ENCODE measurements around the gene RASL10B.
"Not testable (repeated sequence)": the region's sequence is repeated elsewhere in the genome, so short reads cannot be mapped to it uniquely, and the experiment has no call there.

The RASL10B gene

GRCh38 chr17:35749560-35750412, 18.3 kb downstream of the RASL10B start:
- no peak for DNase-seq (ENCODE audit: low read depth, low spot score)
- no peak overlapping the region for H3K4me3 ChIP-seq (ENCODE audit: low read depth, low read length)
- in situ Hi-C loops (cut with HindIII; ENCODE audit: low sequenced_read_pairs) = no loop called here
- TF ChIP-seq CTCF (IDR thresholded peaks at IDR 0.05; ENCODE audit: low read depth, low read length) = no peak

- in situ Hi-C loops (cut with HindIII; ENCODE audit: low sequenced_read_pairs) = no loop called here
- no peak for TF ChIP-seq CTCF (IDR thresholded peaks at IDR 0.05; ENCODE audit: low read depth, low read length)
- DNase-seq (ENCODE audit: low read depth, low spot score) = no peak
- H3K4me3 ChIP-seq (ENCODE audit: low read depth, low read length) = no peak overlapping the region
Observed at GRCh38 chr17:35750526-35751395, 19.3 kb downstream of the RASL10B start.

- DNase-seq (ENCODE audit: low read depth, low spot score); in situ Hi-C loops (cut with HindIII; ENCODE audit: low sequenced_read_pairs); H3K4me3 ChIP-seq (ENCODE audit: low read depth, low read length): not testable (repeated sequence)
Observed at GRCh38 chr17:35751541-35751940, 20.1 kb downstream of the RASL10B start.

DNA sequence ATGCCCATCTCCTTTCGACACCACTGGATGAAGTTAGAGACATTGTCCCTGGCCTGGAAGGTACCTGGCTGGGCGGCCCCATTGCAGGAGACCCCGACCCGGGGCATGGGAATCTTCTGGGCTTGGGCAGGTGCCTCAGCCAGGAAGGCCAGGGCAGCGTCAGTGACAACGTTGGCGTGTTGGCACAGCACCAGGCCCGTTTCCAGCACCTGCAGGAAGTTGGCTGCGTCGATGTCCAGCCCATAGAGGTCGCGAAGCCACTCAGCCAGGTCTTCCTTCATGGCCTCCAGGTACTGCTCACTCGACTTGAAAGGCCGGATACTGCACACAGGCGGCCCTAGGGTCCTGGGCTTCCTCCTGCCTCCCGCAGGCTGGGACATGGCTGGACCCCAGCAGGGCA, 21.0 kb downstream of the RASL10B start:
- no peak overlapping the region for H3K4me3 ChIP-seq (ENCODE audit: low read depth, low read length)
- no peak for DNase-seq (ENCODE audit: low read depth, low spot score)
- in situ Hi-C loops (cut with HindIII; ENCODE audit: low sequenced_read_pairs) = no loop called here
- no peak for TF ChIP-seq CTCF (IDR thresholded peaks at IDR 0.05; ENCODE audit: low read depth, low read length)

DNA sequence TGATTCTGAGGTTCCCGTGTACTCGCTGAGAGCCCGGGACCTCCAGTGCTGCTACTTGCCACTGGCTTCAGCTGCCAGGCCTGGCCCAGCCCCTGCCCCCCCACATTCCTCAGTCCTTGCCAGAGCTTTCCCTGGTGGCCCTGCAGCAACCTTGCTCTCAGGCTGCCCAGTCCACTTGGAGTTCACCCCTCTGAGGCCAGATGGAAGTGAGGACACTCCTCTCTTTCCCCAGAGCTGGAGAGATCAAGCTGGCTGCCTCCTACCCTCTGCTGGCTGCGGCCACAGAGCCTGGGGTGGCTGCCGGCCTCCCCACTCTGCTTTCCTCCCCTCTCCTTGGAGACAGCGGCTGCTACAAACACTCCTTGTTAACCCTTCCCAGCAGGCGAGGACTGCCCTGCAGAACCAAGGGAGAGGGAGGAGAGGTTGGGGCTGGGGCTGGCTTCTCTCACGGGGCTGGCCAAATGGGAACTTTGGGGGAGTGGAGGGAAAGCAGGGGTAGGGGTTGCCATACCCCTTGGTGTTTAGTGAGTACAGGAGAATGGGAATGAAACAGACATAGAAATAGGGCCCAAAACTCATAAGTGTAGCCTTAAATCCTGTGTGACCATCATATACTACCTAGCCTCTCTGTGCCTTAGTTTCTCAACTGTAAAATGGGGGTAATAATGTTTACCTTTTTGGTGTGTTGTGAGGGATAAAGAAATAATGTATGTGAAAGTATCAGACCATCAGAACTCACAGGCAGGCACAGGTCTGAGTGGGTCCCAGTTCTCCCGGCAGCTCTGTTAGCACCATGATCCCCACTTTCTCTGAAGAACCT, 21.7 kb downstream of the RASL10B start, which contains the start of gene GAS2L2:
Gene GAS2L2 (minus strand): TSS at position 295 of the 820 bp plus-strand sequence. CDS start 389 bp downstream, outside the sequence.
- TF ChIP-seq CTCF (IDR thresholded peaks at IDR 0.05; ENCODE audit: low read depth, low read length) = no peak
- in situ Hi-C loops (cut with HindIII; ENCODE audit: low sequenced_read_pairs) = no loop called here
- no peak within 1 kb of the TSS for H3K4me3 ChIP-seq (ENCODE audit: low read depth, low read length)
- no peak for DNase-seq (ENCODE audit: low read depth, low spot score)

DNA sequence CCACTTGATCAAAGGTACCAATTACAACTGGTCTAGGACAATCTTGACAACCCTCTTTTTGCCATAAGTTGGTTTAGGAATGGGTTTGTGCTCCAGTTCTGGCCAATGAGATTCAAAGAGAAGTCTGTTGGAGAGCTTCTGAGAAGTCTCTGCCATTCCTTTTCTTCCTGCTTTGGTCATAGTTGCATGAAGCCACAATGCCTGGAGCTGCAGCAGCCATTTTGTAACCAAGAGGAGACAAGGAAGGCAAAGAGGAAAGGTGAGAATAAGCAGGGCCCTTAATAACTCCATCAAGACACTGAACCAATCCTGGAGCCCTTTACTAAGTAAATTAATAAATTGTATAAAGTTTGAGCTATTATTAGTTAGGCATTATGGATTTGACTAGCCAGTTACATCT, 25.8 kb downstream of the RASL10B start:
- in situ Hi-C loops (cut with HindIII; ENCODE audit: low sequenced_read_pairs) = no loop called here
- H3K4me3 ChIP-seq (ENCODE audit: low read depth, low read length) = no peak overlapping the region
- DNase-seq (ENCODE audit: low read depth, low spot score) = no peak
- no peak for TF ChIP-seq CTCF (IDR thresholded peaks at IDR 0.05; ENCODE audit: low read depth, low read length)

Data from astrocyte of the spinal cord (primary cell).